ENCODE results near the gene NUP133. TPM values are rescaled to one million over a fixed set of nuclear protein-coding genes. Genes with fewer than 3 reads are reported as not detected.

The NUP133 gene
- total and polyA plus RNA-seq, 4 donors: 5.7 to 22.7 (median 10.4) TPM

DNA sequence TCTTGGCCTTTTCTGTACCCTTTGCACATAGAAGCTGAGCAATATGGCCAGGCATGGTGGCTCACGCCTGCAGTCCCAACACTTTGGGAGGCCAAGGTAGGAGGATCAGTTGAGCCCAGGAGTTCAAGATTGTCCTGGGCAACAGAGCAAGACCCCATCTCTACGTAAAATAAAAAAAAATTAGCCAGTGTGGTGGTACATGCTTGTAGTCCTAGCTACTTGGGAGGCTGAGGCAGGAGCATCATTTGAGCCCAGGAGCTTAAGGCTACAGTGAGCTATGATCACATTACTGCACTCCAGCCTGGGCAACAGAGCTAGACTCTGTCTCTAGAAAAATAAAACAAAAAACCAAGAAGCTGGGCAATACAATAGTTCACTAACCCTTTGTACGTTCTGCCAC lies 80.6 kb downstream of the NUP133 start:
- no peak overlapping the region for H3K27ac ChIP-seq (ENCODE audit: low read depth in 1 of 2, low read length in 2 of 2)
- H3K4me1 ChIP-seq (ENCODE audit: control insufficient read depth in 4 of 4, insufficient read depth in 4 of 4, low read length in 3 of 4): peaks cover 0 to 12% (median 11%) of the 10 kb centered on the region in 4 donors
- no peak overlapping the region for H3K4me3 ChIP-seq (ENCODE audit: low read depth in 1 of 3, low read length in 3 of 3)
- no peak overlapping the region for H3K9ac ChIP-seq (ENCODE audit: low read depth in 1 of 2, low read length in 2 of 2)
- WGBS: 87% methylated on average over 3 of the region's 3 CpGs
- no peak for DNase-seq (ENCODE audit: low spot score)
- no peaks in the 10 kb centered on the region for H3K9me3 ChIP-seq (ENCODE audit: control insufficient read depth in 4 of 4, low read length in 3 of 4)
- no peaks in the 10 kb centered on the region for H3K36me3 ChIP-seq (ENCODE audit: control insufficient read depth in 4 of 4, insufficient read depth in 3 of 4, low read depth in 1 of 4, low read length in 3 of 4)
- peaks cover under 1 to 15% (median 6%) of the 10 kb centered on the region in 4 donors for H3K27me3 ChIP-seq (ENCODE audit: control insufficient read depth in 4 of 4, insufficient read depth in 4 of 4, low read length in 3 of 4)
- TF ChIP-seq YY1 (IDR thresholded peaks at IDR 0.05): no peak
- TF ChIP-seq FOXA1 (IDR thresholded peaks at IDR 0.05): no peak
- no peak for TF ChIP-seq CTCF (IDR thresholded peaks at IDR 0.05; ENCODE audit: low read depth, low read length, missing input control)
- TF ChIP-seq FOXA2 (IDR thresholded peaks at IDR 0.05): no peak
- TF ChIP-seq ATF3 (IDR thresholded peaks at IDR 0.05): no peak
- TF ChIP-seq RXRA (IDR thresholded peaks at IDR 0.05): no peak
- TF ChIP-seq HNF4A (conservative IDR thresholded peaks at IDR 0.05): no peak
- TF ChIP-seq TAF1 (conservative IDR thresholded peaks at IDR 0.05): no peak
- no peak for TF ChIP-seq JUND (IDR thresholded peaks at IDR 0.05)
- TF ChIP-seq, protein P1, sequence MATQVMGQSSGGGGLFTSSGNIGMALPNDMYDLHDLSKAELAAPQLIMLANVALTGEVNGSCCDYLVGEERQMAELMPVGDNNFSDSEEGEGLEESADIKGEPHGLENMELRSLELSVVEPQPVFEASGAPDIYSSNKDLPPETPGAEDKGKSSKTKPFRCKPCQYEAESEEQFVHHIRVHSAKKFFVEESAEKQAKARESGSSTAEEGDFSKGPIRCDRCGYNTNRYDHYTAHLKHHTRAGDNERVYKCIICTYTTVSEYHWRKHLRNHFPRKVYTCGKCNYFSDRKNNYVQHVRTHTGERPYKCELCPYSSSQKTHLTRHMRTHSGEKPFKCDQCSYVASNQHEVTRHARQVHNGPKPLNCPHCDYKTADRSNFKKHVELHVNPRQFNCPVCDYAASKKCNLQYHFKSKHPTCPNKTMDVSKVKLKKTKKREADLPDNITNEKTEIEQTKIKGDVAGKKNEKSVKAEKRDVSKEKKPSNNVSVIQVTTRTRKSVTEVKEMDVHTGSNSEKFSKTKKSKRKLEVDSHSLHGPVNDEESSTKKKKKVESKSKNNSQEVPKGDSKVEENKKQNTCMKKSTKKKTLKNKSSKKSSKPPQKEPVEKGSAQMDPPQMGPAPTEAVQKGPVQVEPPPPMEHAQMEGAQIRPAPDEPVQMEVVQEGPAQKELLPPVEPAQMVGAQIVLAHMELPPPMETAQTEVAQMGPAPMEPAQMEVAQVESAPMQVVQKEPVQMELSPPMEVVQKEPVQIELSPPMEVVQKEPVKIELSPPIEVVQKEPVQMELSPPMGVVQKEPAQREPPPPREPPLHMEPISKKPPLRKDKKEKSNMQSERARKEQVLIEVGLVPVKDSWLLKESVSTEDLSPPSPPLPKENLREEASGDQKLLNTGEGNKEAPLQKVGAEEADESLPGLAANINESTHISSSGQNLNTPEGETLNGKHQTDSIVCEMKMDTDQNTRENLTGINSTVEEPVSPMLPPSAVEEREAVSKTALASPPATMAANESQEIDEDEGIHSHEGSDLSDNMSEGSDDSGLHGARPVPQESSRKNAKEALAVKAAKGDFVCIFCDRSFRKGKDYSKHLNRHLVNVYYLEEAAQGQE (IDR thresholded peaks at IDR 0.05): no peak
- no peak for TF ChIP-seq MAX (IDR thresholded peaks at IDR 0.05)
- no peak for TF ChIP-seq RAD21 (IDR thresholded peaks at IDR 0.05)
- no peak for TF ChIP-seq SP1 (IDR thresholded peaks at IDR 0.05)
- no peak for TF ChIP-seq NR2F2 (IDR thresholded peaks at IDR 0.05)
- TF ChIP-seq GABPA (IDR thresholded peaks at IDR 0.05 in 1 of 2, conservative IDR thresholded peaks at IDR 0.05 in 1 of 2): no peak
- TF ChIP-seq HNF4G (IDR thresholded peaks at IDR 0.05): no peak
- no peak for TF ChIP-seq ZBTB33 (IDR thresholded peaks at IDR 0.05)

All from liver (tissue), 9 donors.